Sigmoid colon (tissue), 7 donors: ENCODE data around the gene MARCHF6. TPM values are rescaled to one million over a fixed set of nuclear protein-coding genes. Genes with fewer than 3 reads are reported as not detected.

Source experiments
- DNase-seq: peaks from one replicate; pipeline ENCODE4 v3.0.0-alpha.2; 2019
- H3K27ac ChIP-seq, 4 donors: fragments of 200-600 bp; sonication (generic); one replicate each; pipeline ENCODE4 v1.5.1; 2016 to 2019; ENCODE audit warnings: mild to moderate bottlenecking in 1 of 4
- H3K27me3 ChIP-seq, 3 donors: fragments of 200-600 bp; sonication (generic); one replicate each; pipeline ENCODE4 v1.5.1; 2019; ENCODE audit warnings: mild to moderate bottlenecking in 1 of 3
- H3K36me3 ChIP-seq, 4 donors: fragments of 200-600 bp; sonication (generic); one replicate each; pipeline ENCODE4 v1.5.1; 2016 to 2019
- H3K4me1 ChIP-seq, 4 donors: fragments of 200-600 bp; sonication (generic); one replicate each; pipeline ENCODE4 v1.5.1; 2017 to 2019
- H3K4me3 ChIP-seq, 4 donors: fragments of 200-600 bp; sonication (generic); one replicate each; pipeline ENCODE4 v1.5.1; 2017 to 2019; ENCODE audit warnings: mild to moderate bottlenecking in 2 of 4, moderate library complexity in 1 of 4
- H3K9me3 ChIP-seq, 4 donors: fragments of 200-600 bp in 3 of 4; sonication (generic) in 3 of 4; one replicate each; pipeline versions ENCODE4 v1.5.1 to v1.6.1; 2013 to 2019
- EP300 ChIP-seq, 4 donors: sonication (generic); formaldehyde crosslinking; IDR thresholded peaks; one replicate each; pipeline ENCODE4 v1.6.1; 2017; ENCODE audit warnings: antibody characterized with exemption in 4 of 4
- POLR2A ChIP-seq, 2 donors: fragments of 450-650 bp; IDR thresholded peaks; one replicate each; pipeline ENCODE4 v1.6.1; 2016; ENCODE audit warnings: antibody characterized with exemption in 2 of 2, mild to moderate bottlenecking in 2 of 2, moderate library complexity in 2 of 2
- POLR2AphosphoS5 ChIP-seq, 4 donors: sonication (generic); formaldehyde crosslinking; IDR thresholded peaks; one replicate each; pipeline ENCODE4 v1.6.1; 2017; ENCODE audit warnings: antibody characterized with exemption in 4 of 4
- WGBS, 2 donors: extraction: QIAGEN DNeasy Blood & Tissue Kit; methylation state at CpG; one replicate each; pipeline ENCODE4 v1.1.7; 2013; 5-methylcytosine and 5-hydroxymethylcytosine counted together
- intact Hi-C: fragments of 100-400 bp; cut with DNase I; formaldehyde crosslinking; loops from one replicate; pipeline ENCODE4 v1.15.1; 2023
- polyA plus RNA-seq, 3 donors: library from polyadenylated mRNA; stranded (reverse); fragments of 200-250 nt; gene quantifications; one replicate each; pipeline ENCODE4 v1.2.3, GENCODE V29; 2013
- total RNA-seq, 4 donors: library from RNA; depleted of rRNA; stranded (reverse); fragments of >200 nt; gene quantifications; one replicate each; pipeline ENCODE4 v1.1.0, GENCODE V29; 2016
- TF ChIP-seq, protein P1 (sequence below), 4 experiments: fragments of 450-650 bp in 3 of 4; fragments of 200-600 bp in 1 of 4; IDR thresholded peaks; one replicate each; pipeline ENCODE4 v1.5.1; 2016 to 2019; ENCODE audit warnings: antibody characterized with exemption in 4 of 4, mild to moderate bottlenecking in 3 of 4, moderate library complexity in 2 of 4
- donor health status: healthy with polysubstance abuse.
- donor health status: Bipolar disorder and iron deficiency.
- donor health status: healthy.

The MARCHF6 gene
- total and polyA plus RNA-seq, 7 donors = 6.0 to 108 (median 77.0) TPM

DNA sequence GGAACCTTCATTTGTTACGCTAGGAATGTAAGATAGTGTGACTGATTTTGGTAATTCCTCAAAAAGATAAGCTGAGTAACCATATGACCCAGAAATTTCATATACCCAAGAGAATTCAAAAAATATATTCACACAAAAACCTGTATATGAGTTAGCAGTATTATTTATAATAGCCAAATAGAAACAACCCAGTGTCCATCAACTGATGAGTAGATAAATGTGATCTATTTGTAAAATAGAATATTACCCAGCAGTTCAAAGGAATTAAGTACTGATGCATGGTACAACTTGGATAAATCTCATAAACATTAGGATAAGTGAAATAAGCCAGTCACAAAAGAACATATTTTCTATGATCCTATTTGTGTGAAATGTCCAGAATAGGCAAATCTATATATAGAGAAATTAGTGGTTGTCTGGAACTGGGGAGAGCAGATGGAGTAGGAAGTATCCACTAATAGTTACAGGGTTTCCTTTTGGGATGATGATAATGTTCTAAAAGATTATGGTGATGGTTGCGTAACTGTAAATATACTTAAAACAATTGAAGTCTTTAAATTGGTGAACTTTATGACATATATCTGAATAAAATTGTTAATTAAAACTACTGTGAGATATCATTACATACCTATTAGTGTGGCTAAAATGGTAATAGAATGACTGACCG lies 10.2 kb downstream of the MARCHF6 start:
- H3K27me3 ChIP-seq = no peaks in the 10 kb centered on the region
- H3K4me1 ChIP-seq = peaks cover 0 to 54% (median 41%) of the 10 kb centered on the region in 4 donors
- DNase-seq = no peak
- H3K27ac ChIP-seq = no peak overlapping the region
- H3K4me3 ChIP-seq = no peak overlapping the region
- H3K9me3 ChIP-seq = no peaks in the 10 kb centered on the region
- 87 to 93% methylated on average over 3 of the region's 3 CpGs for WGBS, 2 donors
- intact Hi-C loops = no loop called here
- TF ChIP-seq POLR2AphosphoS5 (IDR thresholded peaks at IDR 0.05) = no peak
- no peak for TF ChIP-seq POLR2A (IDR thresholded peaks at IDR 0.05)
- TF ChIP-seq, protein P1, sequence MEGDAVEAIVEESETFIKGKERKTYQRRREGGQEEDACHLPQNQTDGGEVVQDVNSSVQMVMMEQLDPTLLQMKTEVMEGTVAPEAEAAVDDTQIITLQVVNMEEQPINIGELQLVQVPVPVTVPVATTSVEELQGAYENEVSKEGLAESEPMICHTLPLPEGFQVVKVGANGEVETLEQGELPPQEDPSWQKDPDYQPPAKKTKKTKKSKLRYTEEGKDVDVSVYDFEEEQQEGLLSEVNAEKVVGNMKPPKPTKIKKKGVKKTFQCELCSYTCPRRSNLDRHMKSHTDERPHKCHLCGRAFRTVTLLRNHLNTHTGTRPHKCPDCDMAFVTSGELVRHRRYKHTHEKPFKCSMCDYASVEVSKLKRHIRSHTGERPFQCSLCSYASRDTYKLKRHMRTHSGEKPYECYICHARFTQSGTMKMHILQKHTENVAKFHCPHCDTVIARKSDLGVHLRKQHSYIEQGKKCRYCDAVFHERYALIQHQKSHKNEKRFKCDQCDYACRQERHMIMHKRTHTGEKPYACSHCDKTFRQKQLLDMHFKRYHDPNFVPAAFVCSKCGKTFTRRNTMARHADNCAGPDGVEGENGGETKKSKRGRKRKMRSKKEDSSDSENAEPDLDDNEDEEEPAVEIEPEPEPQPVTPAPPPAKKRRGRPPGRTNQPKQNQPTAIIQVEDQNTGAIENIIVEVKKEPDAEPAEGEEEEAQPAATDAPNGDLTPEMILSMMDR (IDR thresholded peaks at IDR 0.05) = no peak
- TF ChIP-seq EP300 (IDR thresholded peaks at IDR 0.05) = no peak
- H3K36me3 ChIP-seq = no peaks in the 10 kb centered on the region

DNA sequence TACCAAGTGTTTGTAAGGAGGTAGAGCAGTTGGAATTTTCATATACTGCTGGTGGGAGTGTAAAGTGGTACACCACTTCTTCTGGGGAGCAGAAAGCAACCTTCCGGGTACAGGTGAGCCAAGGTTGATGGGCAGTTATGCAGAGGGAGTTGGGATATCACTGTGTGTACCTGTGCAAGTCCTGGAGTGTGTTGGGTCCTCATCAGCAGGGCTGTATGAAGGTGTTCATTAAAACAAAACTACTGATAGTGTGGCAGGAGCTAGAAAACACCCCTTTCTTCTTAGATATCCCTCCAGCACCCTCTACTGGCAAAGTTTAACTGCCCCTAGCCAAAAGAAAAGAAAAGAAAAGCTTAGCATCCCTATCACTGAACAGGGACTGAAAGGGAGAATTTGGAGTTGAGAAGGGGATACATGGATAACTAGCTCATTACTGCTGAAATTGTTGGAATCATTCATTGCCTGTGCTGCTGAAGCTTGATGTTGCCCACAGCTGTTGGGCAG lies 10.7 kb downstream of the MARCHF6 start:
- H3K27ac ChIP-seq = no peak overlapping the region
- TF ChIP-seq, protein P1 (IDR thresholded peaks at IDR 0.05) = no peak
- TF ChIP-seq EP300 (IDR thresholded peaks at IDR 0.05) = no peak
- no peak for TF ChIP-seq POLR2A (IDR thresholded peaks at IDR 0.05)
- no peak for TF ChIP-seq POLR2AphosphoS5 (IDR thresholded peaks at IDR 0.05)
- no peaks in the 10 kb centered on the region for H3K9me3 ChIP-seq
- WGBS, 2 donors = 80 to 91% methylated on average over 1 of the region's 1 CpG
- no peaks in the 10 kb centered on the region for H3K27me3 ChIP-seq
- H3K4me3 ChIP-seq = no peak overlapping the region
- intact Hi-C loops = no loop called here
- no peak for DNase-seq
- no peaks in the 10 kb centered on the region for H3K36me3 ChIP-seq
- H3K4me1 ChIP-seq = peaks cover 0 to 54% (median 43%) of the 10 kb centered on the region in 4 donors

DNA sequence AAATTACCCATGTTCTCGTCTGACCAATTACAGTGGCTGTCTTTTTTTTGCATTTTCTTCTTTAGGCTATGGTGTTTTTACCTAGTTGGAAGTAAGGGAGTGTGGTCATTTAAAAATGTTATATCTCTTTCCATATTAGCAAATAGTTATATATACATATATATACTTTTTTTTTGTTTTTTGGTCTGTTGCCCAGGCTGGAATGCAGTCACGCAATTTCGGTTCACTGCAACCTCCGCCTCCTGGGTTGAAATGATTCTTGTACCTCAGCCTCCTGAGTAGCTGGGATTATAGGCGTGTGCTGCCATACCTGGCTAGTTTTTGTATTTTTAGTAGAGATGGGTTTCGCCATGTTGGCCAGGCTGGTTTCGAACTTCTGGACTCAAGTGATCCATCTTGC lies 12.3 kb downstream of the MARCHF6 start:
- Histone ChIP-seq H3K27me3 (no peaks in the 10 kb centered on the region), H3K4me1 (peaks cover 0 to 55% (median 46%) of the 10 kb centered on the region in 4 donors), H3K4me3 (no peak overlapping the region), H3K27ac (peak overlapping the region in 1 of 4 donors; percentile 43), H3K9me3 (no peaks in the 10 kb centered on the region), H3K36me3 (no peaks in the 10 kb centered on the region)
- DNase-seq = no peak
- TF ChIP-seq EP300 (IDR thresholded peaks at IDR 0.05) (no peak), POLR2A (IDR thresholded peaks at IDR 0.05) (no peak), POLR2AphosphoS5 (IDR thresholded peaks at IDR 0.05) (no peak)
- TF ChIP-seq, protein P1 (IDR thresholded peaks at IDR 0.05) = no peak
- intact Hi-C loops = no loop called here
- 86 to 92% methylated on average over 7 of the region's 7 CpGs for WGBS, 2 donors

DNA sequence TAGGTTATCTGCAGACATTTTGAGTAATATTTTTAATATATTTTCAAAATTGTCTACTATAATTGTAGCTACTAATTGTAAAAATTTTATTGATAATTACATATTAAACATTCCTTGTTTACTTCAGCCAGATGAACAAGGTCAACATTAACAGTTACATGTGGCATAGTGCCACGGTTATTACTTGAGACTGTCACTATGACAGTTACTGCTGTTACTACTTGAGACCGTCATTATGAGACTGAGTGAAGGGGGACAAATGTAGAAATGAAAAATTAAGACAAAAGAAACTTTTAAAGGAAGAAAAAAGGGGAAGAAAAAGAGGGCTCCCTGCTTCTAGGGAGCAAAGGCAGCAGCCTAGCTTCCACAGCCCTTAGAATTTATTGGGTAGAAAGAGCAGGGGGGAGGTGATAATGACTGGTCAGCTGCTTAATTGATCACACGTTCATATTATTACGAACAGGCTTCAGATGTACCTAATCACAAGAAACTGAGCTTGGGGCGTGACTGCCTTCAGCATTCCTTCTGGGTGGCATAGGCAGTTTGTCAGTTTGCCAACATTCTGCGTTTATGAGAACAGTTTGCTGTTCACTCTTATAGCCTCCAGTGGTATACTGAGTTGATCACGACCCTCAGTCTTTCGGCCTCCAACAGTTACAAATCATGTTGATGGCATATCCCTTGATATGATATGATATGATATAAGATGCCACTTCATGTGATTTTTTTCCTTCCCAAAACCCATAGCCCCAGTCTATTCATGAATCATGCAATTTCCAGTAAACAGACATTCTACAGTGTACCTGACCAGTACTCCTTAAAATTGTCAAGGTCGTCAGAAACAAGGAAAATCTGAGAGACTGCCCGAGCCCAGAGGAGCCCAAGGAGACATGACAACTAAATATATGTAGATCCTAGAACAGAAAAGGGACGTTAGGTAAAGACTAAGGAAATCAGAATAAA lies 13.1 kb downstream of the MARCHF6 start:
- no peaks in the 10 kb centered on the region for H3K27me3 ChIP-seq
- peaks cover 0 to 53% (median 48%) of the 10 kb centered on the region in 4 donors for H3K4me1 ChIP-seq
- H3K9me3 ChIP-seq = no peaks in the 10 kb centered on the region
- no peak overlapping the region for H3K4me3 ChIP-seq
- WGBS, 2 donors = 22 to 61% methylated on average over 11 of the region's 11 CpGs
- H3K36me3 ChIP-seq = no peaks in the 10 kb centered on the region
- TF ChIP-seq, protein P1 (IDR thresholded peaks at IDR 0.05) = no peak
- TF ChIP-seq POLR2A (IDR thresholded peaks at IDR 0.05) (no peak), POLR2AphosphoS5 (IDR thresholded peaks at IDR 0.05) (no peak), EP300 (IDR thresholded peaks at IDR 0.05) (no peak)
- DNase-seq = no peak
- H3K27ac ChIP-seq = peak overlapping the region in 2 of 4 donors; percentile 25 to 43
- intact Hi-C loops = no loop called here
